Measurements from ENCODE around the gene POR.

DNA sequence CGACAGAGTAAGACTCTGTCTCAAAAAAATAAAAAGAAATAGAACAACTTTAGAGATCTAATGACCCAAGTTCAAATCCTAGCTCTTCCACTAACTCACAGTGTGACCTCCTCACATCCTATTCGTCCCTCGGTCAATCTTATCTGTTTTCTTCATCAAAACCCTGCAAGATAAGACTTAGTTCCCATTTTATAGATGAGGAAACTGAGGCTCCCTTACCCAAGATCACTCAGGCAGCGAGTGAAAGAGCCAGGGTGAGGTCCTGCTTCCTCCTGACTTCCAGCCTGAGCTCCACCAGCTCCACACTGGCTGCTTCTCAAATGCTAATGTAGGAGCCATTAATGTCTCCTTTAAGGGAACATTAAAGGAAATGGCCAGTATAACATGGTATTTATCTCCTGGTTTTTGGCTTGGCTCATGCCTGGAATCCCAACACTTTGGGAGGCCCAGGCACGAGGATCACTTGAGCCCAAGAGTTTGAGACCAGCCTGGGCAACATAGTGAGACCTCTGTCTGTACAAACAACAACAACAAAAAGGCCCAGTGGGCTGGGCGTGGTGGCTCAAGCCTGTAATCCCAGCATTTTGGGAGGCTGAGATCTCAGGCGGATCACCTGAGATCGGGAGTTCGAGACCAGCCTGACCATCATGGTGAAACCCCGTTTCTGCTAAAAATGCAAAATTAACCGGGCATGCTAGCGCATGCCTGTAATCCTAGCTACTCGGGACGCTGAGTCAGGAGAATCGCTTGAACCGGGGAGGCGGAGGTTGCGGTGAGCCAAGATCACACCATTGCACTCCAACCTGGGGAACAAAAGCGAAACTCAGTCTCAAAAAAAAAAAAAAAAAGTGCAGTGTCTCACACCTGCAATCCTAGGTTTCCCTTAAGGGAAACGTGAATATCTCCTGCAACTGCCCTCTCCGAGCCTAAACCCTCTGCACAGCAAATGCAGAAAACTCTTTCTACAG is 39.6 kb upstream of the POR start:
- TF ChIP-seq, protein P1, sequence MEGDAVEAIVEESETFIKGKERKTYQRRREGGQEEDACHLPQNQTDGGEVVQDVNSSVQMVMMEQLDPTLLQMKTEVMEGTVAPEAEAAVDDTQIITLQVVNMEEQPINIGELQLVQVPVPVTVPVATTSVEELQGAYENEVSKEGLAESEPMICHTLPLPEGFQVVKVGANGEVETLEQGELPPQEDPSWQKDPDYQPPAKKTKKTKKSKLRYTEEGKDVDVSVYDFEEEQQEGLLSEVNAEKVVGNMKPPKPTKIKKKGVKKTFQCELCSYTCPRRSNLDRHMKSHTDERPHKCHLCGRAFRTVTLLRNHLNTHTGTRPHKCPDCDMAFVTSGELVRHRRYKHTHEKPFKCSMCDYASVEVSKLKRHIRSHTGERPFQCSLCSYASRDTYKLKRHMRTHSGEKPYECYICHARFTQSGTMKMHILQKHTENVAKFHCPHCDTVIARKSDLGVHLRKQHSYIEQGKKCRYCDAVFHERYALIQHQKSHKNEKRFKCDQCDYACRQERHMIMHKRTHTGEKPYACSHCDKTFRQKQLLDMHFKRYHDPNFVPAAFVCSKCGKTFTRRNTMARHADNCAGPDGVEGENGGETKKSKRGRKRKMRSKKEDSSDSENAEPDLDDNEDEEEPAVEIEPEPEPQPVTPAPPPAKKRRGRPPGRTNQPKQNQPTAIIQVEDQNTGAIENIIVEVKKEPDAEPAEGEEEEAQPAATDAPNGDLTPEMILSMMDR (IDR thresholded peaks at IDR 0.05; ENCODE audit: low read length): no peak
- TF ChIP-seq EZH2 (optimal IDR thresholded peaks at IDR 0.05; ENCODE audit: low read depth, low read length): no peak
